ENCODE results near the gene ASB11.
"Not testable (repeated sequence)": the region's sequence is repeated elsewhere in the genome, so short reads cannot be mapped to it uniquely, and the experiment has no call there.

ASB11 gene

DNA sequence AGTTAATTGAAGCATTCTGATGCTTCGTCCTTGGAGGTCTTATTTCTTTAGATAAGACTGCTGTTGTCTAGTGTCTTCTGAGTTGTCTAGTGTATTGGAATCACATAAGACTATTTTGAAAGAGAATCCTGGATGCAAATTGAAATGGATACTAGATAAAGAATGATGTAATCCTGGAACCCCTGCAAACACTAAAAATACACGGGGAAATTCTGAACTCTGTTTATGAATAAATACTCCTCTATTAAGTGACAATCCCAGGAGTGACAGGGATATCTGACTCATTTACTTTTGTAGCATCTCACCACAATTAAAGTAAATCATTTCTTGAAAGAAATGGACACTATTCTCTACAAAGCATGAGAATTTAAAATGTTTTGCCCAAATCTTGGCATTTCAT lies 968 bp downstream of the ASB11 start:
- Histone ChIP-seq H4K91ac (ENCODE audit: low read depth, low read length, poor library complexity) (no peak overlapping the region), H2AK5ac (ENCODE audit: low read depth, low read length) (no peak overlapping the region), H3K23ac (ENCODE audit: low read depth, low read length, poor library complexity) (no peak overlapping the region), H2BK12ac (ENCODE audit: low read length) (no peak overlapping the region), H2AFZ (ENCODE audit: low read length) (no peak overlapping the region), H2BK15ac (ENCODE audit: low read length) (no peak overlapping the region), H3K36me3 (replicated peaks in 1 of 2; ENCODE audit: control insufficient read depth in 2 of 2, insufficient read depth in 2 of 2, low read length in 2 of 2) (peaks cover 0 to 6% of the 10 kb centered on the region in 2 donors), H4K8ac (ENCODE audit: low read depth, low read length) (no peak overlapping the region), H2BK5ac (ENCODE audit: low read length) (no peak overlapping the region), H3K4me3 (ENCODE audit: low read length in 2 of 2) (no peak overlapping the region), H3K14ac (ENCODE audit: low read length) (no peak overlapping the region), H3K9me3 (replicated peaks in 1 of 2; ENCODE audit: control insufficient read depth in 2 of 2, insufficient read depth in 1 of 2, low read depth in 1 of 2, low read length in 2 of 2) (no peaks in the 10 kb centered on the region), H3K79me1 (ENCODE audit: low read depth, low read length) (no peaks in the 10 kb centered on the region), H3K9ac (ENCODE audit: low read depth, low read length, poor library complexity) (no peak overlapping the region), H3K27ac (replicated peaks; ENCODE audit: low read length) (no peak overlapping the region), H3K18ac (ENCODE audit: low read length) (no peak overlapping the region), H3K27me3 (ENCODE audit: control insufficient read depth in 3 of 3, insufficient read depth in 3 of 3, low read depth in 1 of 3, low read length in 3 of 3) (peaks cover 0 to 9% (median 0%) of the 10 kb centered on the region in 3 experiments), H2BK120ac (ENCODE audit: low read depth, low read length) (no peak overlapping the region), H3K4ac (ENCODE audit: low read length) (no peak overlapping the region), H3K4me1 (ENCODE audit: control insufficient read depth in 2 of 2, insufficient read depth in 1 of 2, low read depth in 1 of 2, low read length in 2 of 2) (no peaks in the 10 kb centered on the region), H3K4me2 (ENCODE audit: insufficient read depth, low read length, poor library complexity, severe bottlenecking) (no peak overlapping the region)
- DNase-seq (ENCODE audit: low spot score): no peak
- WGBS, 2 donors (ENCODE audit: extremely low coverage in 2 of 2, insufficient read length in 2 of 2, insufficient replicate concordance in 1 of 2): no CpG with 5 or more reads among the region's 2 CpGs

- Histone ChIP-seq H3K27ac (replicated peaks; ENCODE audit: low read length) (no peak overlapping the region), H3K14ac (ENCODE audit: low read length) (no peak overlapping the region), H3K9ac (ENCODE audit: low read depth, low read length, poor library complexity) (no peak overlapping the region), H3K27me3 (ENCODE audit: control insufficient read depth in 3 of 3, insufficient read depth in 3 of 3, low read depth in 1 of 3, low read length in 3 of 3) (peaks cover 0 to 18% (median 0%) of the 10 kb centered on the region in 3 experiments), H2BK5ac (ENCODE audit: low read length) (no peak overlapping the region), H3K18ac (ENCODE audit: low read length) (no peak overlapping the region), H2AK5ac (ENCODE audit: low read depth, low read length) (no peak overlapping the region), H4K8ac (ENCODE audit: low read depth, low read length) (no peak overlapping the region), H2AFZ (ENCODE audit: low read length) (no peak overlapping the region), H3K4me1 (ENCODE audit: control insufficient read depth in 2 of 2, insufficient read depth in 1 of 2, low read depth in 1 of 2, low read length in 2 of 2) (no peaks in the 10 kb centered on the region), H3K4ac (ENCODE audit: low read length) (no peak overlapping the region), H3K23ac (ENCODE audit: low read depth, low read length, poor library complexity) (no peak overlapping the region), H3K36me3 (replicated peaks in 1 of 2; ENCODE audit: control insufficient read depth in 2 of 2, insufficient read depth in 2 of 2, low read length in 2 of 2) (no peaks in the 10 kb centered on the region), H2BK12ac (ENCODE audit: low read length) (no peak overlapping the region), H2BK120ac (ENCODE audit: low read depth, low read length) (no peak overlapping the region), H3K4me2 (ENCODE audit: insufficient read depth, low read length, poor library complexity, severe bottlenecking) (no peak overlapping the region), H4K91ac (ENCODE audit: low read depth, low read length, poor library complexity) (no peak overlapping the region), H3K9me3 (replicated peaks in 1 of 2; ENCODE audit: control insufficient read depth in 2 of 2, insufficient read depth in 1 of 2, low read depth in 1 of 2, low read length in 2 of 2) (no peaks in the 10 kb centered on the region), H3K79me1 (ENCODE audit: low read depth, low read length) (no peaks in the 10 kb centered on the region), H3K4me3 (ENCODE audit: low read length in 2 of 2) (no peak overlapping the region), H2BK15ac (ENCODE audit: low read length) (no peak overlapping the region)
- no peak for DNase-seq (ENCODE audit: low spot score)
- no CpG with 5 or more reads among the region's 3 CpGs for WGBS, 2 donors (ENCODE audit: extremely low coverage in 2 of 2, insufficient read length in 2 of 2, insufficient replicate concordance in 1 of 2)
Measured at GRCh38 chrX:15311119-15311518, 4.3 kb downstream of the ASB11 start.

- Histone ChIP-seq H3K4ac (ENCODE audit: low read length) (no peak overlapping the region), H3K18ac (ENCODE audit: low read length) (no peak overlapping the region), H3K14ac (ENCODE audit: low read length) (no peak overlapping the region), H3K27ac (replicated peaks; ENCODE audit: low read length) (no peak overlapping the region), H3K9me3 (replicated peaks in 1 of 2; ENCODE audit: control insufficient read depth in 2 of 2, insufficient read depth in 1 of 2, low read depth in 1 of 2, low read length in 2 of 2) (no peaks in the 10 kb centered on the region), H4K91ac (ENCODE audit: low read depth, low read length, poor library complexity) (no peak overlapping the region), H3K23ac (ENCODE audit: low read depth, low read length, poor library complexity) (no peak overlapping the region), H3K4me2 (ENCODE audit: insufficient read depth, low read length, poor library complexity, severe bottlenecking) (no peak overlapping the region), H3K4me1 (ENCODE audit: control insufficient read depth in 2 of 2, insufficient read depth in 1 of 2, low read depth in 1 of 2, low read length in 2 of 2) (no peaks in the 10 kb centered on the region), H3K36me3 (replicated peaks in 1 of 2; ENCODE audit: control insufficient read depth in 2 of 2, insufficient read depth in 2 of 2, low read length in 2 of 2) (no peaks in the 10 kb centered on the region), H3K79me1 (ENCODE audit: low read depth, low read length) (no peaks in the 10 kb centered on the region), H2BK120ac (ENCODE audit: low read depth, low read length) (no peak overlapping the region), H4K8ac (ENCODE audit: low read depth, low read length) (no peak overlapping the region), H2BK15ac (ENCODE audit: low read length) (no peak overlapping the region), H2BK12ac (ENCODE audit: low read length) (no peak overlapping the region), H3K4me3 (ENCODE audit: low read length in 2 of 2) (no peak overlapping the region), H2AK5ac (ENCODE audit: low read depth, low read length) (no peak overlapping the region), H3K27me3 (ENCODE audit: control insufficient read depth in 3 of 3, insufficient read depth in 3 of 3, low read depth in 1 of 3, low read length in 3 of 3) (peaks cover 0 to 21% (median 0%) of the 10 kb centered on the region in 3 experiments), H2AFZ (ENCODE audit: low read length) (no peak overlapping the region), H3K9ac (ENCODE audit: low read depth, low read length, poor library complexity) (no peak overlapping the region), H2BK5ac (ENCODE audit: low read length) (no peak overlapping the region)
- DNase-seq (ENCODE audit: low spot score): no peak
- WGBS, 2 donors (ENCODE audit: extremely low coverage in 2 of 2, insufficient read length in 2 of 2, insufficient replicate concordance in 1 of 2): no CpG with 5 or more reads among the region's 3 CpGs
Measured at GRCh38 chrX:15310117-15310516, 5.3 kb downstream of the ASB11 start.

DNA sequence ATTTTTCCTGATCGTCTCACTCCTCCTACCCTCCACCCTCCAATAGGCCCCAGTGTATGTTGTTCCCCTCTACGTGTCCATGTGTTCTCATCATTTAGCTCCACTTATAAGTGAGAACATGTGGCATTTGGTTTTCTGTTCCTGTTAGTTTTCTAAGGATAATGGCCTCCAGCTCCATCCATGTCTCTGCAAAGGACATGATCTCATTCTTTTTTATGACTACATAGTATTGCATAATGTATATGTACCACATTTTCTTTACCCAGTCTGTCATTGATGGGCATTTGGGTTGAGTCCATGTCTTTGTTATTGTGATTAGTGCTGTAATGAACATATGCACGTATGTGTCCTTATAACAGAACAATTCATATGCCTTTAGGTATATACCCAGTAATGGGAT lies 9.5 kb downstream of the ASB11 start:
- not testable (repeated sequence) for H3K4me1 ChIP-seq (ENCODE audit: control insufficient read depth in 2 of 2, insufficient read depth in 1 of 2, low read depth in 1 of 2, low read length in 2 of 2); H2BK120ac ChIP-seq (ENCODE audit: low read depth, low read length); H3K9me3 ChIP-seq (replicated peaks in 1 of 2; ENCODE audit: control insufficient read depth in 2 of 2, insufficient read depth in 1 of 2, low read depth in 1 of 2, low read length in 2 of 2); H4K91ac ChIP-seq (ENCODE audit: low read depth, low read length, poor library complexity); H2AK5ac ChIP-seq (ENCODE audit: low read depth, low read length); H2BK12ac ChIP-seq (ENCODE audit: low read length); H3K18ac ChIP-seq (ENCODE audit: low read length); H3K9ac ChIP-seq (ENCODE audit: low read depth, low read length, poor library complexity); H2AFZ ChIP-seq (ENCODE audit: low read length); H2BK15ac ChIP-seq (ENCODE audit: low read length); H3K79me1 ChIP-seq (ENCODE audit: low read depth, low read length); H3K4me3 ChIP-seq (ENCODE audit: low read length in 2 of 2); H3K4ac ChIP-seq (ENCODE audit: low read length); H3K4me2 ChIP-seq (ENCODE audit: insufficient read depth, low read length, poor library complexity, severe bottlenecking); DNase-seq (ENCODE audit: low spot score); H3K23ac ChIP-seq (ENCODE audit: low read depth, low read length, poor library complexity); H3K14ac ChIP-seq (ENCODE audit: low read length); H3K36me3 ChIP-seq (replicated peaks in 1 of 2; ENCODE audit: control insufficient read depth in 2 of 2, insufficient read depth in 2 of 2, low read length in 2 of 2); H2BK5ac ChIP-seq (ENCODE audit: low read length); H4K8ac ChIP-seq (ENCODE audit: low read depth, low read length); H3K27ac ChIP-seq (replicated peaks; ENCODE audit: low read length)
- peaks cover 0 to 35% (median 0%) of the 10 kb centered on the region in 3 experiments for H3K27me3 ChIP-seq (ENCODE audit: control insufficient read depth in 3 of 3, insufficient read depth in 3 of 3, low read depth in 1 of 3, low read length in 3 of 3)
- no CpG with 5 or more reads among the region's 3 CpGs for WGBS, 2 donors (ENCODE audit: extremely low coverage in 2 of 2, insufficient read length in 2 of 2, insufficient replicate concordance in 1 of 2)

All from neuronal stem cell (in vitro differentiated cells).